GM13977 (cell line): Measurements from ENCODE around the gene PIGR.

Source experiments
- DNase-seq: peaks from one replicate; pipeline ENCODE4 v3.0.0; 2012; ENCODE audit warnings: low spot score
- in situ Hi-C: fragments of 300-500 bp; cut with MboI; formaldehyde crosslinking; loops from one replicate; pipeline ENCODE4 v1.12.0; 2022; ENCODE audit warnings: low sequenced_read_pairs, low pct_unique_long_range_greater_than_20kb, mixed read lengths, inconsistent platforms; ENCODE audit not compliant: unreplicated experiment
- TF ChIP-seq, protein P1 (sequence below): IDR thresholded peaks from 2 replicates; pipeline ENCODE4 v1.5.1; 2012; ENCODE audit warnings: mild to moderate bottlenecking, control low read depth; ENCODE audit not compliant: insufficient read depth; ENCODE audit errors: extremely low read depth, missing control alignments

PIGR gene

DNA sequence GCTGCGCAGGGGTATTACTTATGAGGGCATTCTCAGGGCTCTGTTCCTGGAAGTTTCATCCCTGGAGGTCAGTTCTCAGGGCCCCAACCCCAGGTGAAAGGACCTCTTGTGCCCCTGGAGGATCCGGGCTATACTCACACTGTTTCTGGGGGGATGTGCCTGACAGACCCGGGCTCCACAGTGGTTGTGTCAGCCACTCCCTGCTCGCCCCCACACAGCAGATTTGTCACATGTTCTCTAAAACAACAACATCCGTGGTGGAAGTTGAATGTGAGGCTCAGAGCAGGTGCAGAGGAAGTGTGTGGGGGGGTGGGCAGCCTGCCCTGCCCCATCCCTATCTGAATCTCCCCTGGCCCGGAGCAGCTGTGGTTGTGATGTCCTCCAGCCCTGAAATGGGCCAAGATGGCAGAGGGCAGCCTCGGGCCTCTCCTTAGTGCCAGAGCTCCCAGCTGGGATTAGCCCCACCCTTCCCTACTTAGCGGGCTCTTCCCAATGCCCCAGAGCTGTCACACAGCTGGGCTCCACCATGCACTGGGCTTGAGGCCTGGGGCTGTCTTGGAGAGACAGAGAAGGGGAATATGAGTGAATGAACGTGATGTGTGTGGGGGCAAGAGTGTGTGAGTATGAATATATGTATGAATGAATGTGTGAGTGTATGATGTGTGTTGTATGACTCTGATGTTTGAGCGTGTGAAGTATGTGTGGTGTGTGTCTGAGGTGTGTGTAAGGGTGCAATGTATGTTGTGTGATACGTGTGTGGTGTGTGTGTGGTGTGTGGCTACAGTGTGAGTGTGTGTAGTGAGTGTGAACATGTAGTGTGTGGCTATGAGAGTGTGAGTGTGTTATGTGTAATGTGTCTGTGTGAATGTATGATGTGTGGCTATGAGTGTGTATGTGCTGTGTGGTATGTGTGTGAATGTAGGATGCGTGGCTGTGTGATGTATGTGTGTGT, 23.0 kb downstream of the PIGR start:
- peak; percentile 66 for DNase-seq
- in situ Hi-C loops, result no loop called here
- TF ChIP-seq, protein P1, sequence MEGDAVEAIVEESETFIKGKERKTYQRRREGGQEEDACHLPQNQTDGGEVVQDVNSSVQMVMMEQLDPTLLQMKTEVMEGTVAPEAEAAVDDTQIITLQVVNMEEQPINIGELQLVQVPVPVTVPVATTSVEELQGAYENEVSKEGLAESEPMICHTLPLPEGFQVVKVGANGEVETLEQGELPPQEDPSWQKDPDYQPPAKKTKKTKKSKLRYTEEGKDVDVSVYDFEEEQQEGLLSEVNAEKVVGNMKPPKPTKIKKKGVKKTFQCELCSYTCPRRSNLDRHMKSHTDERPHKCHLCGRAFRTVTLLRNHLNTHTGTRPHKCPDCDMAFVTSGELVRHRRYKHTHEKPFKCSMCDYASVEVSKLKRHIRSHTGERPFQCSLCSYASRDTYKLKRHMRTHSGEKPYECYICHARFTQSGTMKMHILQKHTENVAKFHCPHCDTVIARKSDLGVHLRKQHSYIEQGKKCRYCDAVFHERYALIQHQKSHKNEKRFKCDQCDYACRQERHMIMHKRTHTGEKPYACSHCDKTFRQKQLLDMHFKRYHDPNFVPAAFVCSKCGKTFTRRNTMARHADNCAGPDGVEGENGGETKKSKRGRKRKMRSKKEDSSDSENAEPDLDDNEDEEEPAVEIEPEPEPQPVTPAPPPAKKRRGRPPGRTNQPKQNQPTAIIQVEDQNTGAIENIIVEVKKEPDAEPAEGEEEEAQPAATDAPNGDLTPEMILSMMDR, result no peak

DNA sequence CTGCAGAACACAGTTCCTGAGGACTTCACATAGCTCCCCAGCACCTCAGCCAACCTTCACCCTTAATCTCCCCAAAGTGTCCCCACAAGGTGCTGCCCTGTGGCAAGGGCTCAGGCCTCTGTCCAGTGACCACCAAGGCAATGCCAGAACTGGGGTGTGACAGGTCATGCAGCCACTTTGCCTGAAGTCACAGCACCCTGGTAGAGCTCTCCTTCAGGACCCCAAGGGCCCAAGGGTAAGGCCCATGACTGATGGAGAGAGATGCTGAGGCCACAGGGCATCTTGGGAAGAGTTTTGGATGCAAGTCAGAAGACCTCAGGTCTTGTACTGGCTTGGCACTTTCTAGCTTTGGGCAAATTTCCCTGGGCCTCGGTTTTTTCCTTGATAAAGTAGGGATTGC, 23.7 kb downstream of the PIGR start:
- in situ Hi-C loops, result no loop called here
- DNase-seq, result no peak
- TF ChIP-seq, protein P1, result no peak

DNA sequence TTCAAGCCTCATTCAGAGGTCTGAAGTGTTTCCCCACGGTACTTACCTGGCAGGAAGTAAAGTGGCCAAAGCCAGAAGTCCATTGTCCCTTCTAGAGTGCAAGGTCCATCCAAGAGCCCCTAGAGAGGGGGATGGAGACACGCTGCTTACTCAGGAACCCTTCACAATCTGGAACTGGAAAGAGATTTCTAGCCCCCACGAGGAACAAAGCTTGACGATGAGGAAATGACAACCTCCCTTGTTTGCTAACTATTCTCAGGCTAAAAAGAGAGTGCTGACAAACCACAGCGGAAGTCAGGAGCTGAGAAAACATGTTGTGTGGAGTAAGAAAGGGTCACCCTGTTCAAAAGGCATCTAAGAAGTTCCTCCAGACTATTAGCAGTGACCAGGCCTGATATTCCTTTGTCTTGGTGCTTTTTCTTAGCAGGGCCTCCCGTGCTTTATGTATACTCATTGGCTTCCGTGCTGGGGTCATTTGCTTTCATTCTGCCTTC, 24.4 kb downstream of the PIGR start, which contains the start of gene FCMR:
FCMR (minus strand) TSS at position 170 of the 494 bp plus-strand sequence; CDS start at position 83, 87 bp downstream.
- in situ Hi-C loops, result no loop called here
- TF ChIP-seq, protein P1, result no peak
- peak; percentile 42 for DNase-seq

DNA sequence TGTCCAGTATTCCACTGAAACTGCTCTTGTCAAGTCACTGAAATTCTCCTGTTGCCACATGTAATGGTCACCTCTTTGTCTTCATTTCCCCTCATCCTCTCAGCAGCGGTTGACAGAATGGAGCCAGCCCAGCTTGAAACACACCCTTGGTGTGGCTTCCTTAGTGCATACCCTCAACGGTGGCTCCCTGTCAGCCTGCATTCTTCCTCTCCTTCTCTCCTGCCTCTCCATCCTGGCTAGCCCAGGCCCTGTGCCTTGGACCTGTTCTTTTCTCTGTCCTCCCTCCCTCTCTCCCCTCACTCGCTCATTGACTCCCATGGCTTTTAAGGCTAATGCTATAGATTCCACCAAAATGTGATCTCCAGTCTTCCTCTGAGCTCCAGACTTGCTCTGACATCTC, 28.2 kb downstream of the PIGR start:
- TF ChIP-seq, protein P1, result no peak
- in situ Hi-C loops, result loop anchor here (5.0 kb wide), 1 partner anchor 64 kb away; no protein-coding TSS in a partner anchor
- no peak for DNase-seq

DNA sequence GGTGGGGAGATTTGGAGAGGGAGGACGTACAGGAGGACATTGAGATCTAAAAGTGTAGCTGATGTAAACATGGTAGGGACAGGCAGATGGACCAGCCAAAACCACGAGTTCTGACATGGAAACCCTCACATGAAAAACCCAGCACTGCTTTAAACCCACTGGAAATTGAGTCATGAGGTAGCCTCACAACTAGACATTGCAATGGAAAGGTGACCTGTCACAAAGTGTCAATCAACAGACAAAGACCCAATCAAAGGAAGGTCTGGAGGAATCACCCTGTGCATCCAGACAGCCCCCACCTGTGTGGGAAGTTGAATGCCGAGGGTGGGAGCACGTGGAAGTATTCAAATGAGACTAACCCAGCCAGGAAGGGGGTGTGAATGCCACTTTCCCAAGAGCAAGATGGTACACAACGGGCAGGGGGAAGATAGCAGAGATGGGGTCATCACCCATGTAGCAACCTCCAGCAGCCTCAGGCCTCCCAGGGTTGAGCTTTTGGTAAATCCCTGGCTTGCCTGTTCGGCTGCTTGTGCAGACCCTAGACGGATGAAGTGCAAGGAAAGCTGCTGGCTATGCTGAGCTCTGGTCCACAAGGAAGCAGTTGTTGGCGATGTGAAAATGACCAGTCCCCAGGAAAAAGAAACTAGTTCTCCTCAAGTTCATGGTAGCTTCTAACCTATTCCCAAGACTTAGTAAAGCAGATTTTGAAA, 30.1 kb downstream of the PIGR start:
- DNase-seq, result no peak
- in situ Hi-C loops, result loop anchor here (5.0 kb wide), 1 partner anchor 66 kb away; no protein-coding TSS in a partner anchor
- TF ChIP-seq, protein P1, result no peak

DNA sequence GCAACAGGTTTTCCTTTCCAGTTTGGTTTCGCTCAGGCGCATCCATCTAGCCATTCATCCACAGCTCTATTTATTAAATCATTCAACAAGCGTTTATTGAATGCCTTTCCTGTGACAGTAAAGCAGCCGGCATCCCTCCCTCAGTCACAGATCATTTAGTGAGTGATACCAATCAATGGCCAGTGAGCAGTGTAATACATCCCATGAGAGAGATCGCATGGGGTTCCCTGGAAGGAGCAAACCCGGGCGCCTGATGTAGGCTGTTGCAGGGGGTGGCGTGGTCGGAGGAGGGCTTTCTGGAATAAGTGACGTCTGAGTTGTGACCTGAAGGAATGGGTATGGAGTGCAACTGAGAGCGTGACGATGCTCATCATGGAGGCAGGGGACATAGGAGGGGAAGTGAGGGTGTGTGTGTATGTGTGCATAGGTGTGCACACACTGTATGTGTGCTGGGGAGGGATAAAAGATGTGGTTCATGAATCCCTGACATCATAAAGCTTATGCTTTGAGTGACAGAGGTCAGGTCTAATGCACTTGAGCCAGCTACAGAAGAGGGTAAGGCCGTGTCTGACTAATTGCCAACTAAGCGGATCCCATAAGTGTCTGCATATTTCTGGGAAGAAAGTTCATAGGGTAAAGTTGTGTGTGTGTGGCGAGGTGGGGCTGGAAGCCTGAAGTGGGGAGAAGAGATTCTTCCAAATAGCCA, 31.1 kb downstream of the PIGR start:
- DNase-seq, result no peak
- in situ Hi-C loops, result loop anchor here (5.0 kb wide), 1 partner anchor 67 kb away; no protein-coding TSS in a partner anchor
- TF ChIP-seq, protein P1, result no peak
